GM12801 (cell line): Measurements from ENCODE around the gene SH3TC1.

Source experiments
- TF ChIP-seq, protein P1 (sequence below): IDR thresholded peaks from one replicate; pipeline ENCODE4 v1.5.1; 2011; ENCODE audit warnings: control low read depth; ENCODE audit not compliant: insufficient read length; ENCODE audit errors: extremely low read depth

The SH3TC1 gene

GRCh38 chr4:8202108-8203051 lies 3.3 kb downstream of the SH3TC1 start:
- TF ChIP-seq, protein P1, sequence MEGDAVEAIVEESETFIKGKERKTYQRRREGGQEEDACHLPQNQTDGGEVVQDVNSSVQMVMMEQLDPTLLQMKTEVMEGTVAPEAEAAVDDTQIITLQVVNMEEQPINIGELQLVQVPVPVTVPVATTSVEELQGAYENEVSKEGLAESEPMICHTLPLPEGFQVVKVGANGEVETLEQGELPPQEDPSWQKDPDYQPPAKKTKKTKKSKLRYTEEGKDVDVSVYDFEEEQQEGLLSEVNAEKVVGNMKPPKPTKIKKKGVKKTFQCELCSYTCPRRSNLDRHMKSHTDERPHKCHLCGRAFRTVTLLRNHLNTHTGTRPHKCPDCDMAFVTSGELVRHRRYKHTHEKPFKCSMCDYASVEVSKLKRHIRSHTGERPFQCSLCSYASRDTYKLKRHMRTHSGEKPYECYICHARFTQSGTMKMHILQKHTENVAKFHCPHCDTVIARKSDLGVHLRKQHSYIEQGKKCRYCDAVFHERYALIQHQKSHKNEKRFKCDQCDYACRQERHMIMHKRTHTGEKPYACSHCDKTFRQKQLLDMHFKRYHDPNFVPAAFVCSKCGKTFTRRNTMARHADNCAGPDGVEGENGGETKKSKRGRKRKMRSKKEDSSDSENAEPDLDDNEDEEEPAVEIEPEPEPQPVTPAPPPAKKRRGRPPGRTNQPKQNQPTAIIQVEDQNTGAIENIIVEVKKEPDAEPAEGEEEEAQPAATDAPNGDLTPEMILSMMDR: no peak

DNA sequence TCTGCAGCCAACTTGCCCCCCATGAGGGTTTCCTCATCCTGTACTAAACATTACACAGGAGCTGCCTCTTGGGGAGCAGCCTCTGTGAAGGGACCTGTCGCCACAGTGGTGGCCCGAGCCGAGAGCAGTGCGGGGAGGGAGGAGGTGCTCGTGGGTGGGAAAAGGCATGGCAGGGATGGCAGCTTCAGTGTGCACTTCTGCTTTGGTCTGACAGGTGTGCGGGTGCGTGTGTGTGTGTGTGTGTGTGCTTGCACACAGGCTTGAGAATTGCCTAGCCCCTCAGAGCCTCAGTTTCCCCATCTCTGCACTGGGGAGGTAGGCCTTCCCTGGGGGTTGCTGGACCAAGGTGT lies 3.9 kb downstream of the SH3TC1 start:
- TF ChIP-seq, protein P1: no peak

DNA sequence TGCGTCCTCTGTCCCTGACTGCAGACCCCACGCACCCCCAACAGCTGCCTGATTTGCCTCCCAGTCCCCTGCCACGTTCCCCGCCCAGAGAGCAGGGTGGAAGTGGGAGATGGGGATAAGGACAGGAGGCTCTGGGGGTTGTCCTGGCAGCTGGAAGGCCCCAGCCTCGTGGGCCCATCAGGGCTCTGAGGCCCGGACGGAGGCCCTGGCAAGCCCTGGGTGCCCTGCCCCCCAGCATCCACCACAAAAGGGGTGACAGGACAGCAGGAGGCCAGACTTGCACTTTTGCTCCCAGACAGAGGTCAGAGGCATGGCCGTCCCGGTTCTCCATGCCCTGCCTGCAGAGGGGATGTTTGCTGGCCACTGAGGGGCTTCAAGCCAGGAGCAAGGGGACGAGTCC lies 4.7 kb downstream of the SH3TC1 start:
- TF ChIP-seq, protein P1: no peak

DNA sequence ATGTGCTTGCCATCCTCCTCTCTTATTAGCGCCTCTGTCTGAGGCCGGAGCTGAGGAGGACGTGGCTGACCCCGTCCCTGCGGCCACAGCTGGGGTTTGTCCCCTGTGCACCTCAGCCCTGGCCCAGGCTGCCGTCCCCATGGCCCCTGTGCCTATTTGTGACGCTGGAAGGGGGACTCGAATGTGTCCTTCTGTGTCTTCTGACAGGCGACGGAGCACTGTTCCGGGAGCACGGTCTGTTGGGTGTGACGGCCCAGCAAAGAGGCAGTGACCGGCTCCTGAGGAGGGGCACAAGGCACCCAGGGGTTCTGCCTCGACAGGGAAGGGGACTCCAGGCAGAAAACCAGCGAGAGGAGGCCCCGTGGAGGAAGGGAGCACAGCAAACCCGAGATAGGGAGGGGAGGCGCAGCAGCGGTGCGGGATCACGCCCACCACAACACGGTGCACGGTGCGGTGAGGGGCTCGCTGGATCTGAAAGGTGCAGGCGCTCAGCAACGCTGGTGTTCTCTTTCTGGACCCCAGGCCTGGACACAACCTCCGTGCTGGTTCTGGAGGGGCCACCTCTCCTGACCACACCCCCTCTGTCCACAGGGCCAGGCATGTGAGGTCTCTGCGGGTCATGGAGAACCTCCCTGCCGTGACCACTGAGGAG lies 5.6 kb downstream of the SH3TC1 start:
- TF ChIP-seq, protein P1: no peak

- TF ChIP-seq, protein P1: no peak
Measured at GRCh38 chr4:8205241-8205707, 6.2 kb downstream of the SH3TC1 start.

GRCh38 chr4:8205749-8206611 lies 6.9 kb downstream of the SH3TC1 start:
- TF ChIP-seq, protein P1: no peak

DNA sequence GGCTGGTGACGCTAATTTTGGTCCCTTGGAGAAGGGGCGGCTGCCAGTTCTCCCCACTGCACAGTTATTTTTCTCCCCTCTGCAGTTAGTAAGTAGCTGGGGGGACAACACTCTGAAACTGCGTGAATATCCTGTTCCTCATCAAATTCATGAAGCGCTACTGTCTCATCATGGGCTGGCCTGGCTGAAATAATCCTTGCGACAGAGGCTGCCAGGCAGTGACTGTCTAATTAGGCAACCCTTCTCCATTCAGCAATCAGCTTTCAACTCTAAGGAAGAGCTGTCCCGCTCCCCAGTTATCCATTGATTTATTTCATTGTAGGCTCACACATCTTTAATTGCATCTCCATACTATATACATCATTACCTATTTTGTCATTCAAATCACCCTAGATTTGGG lies 8.2 kb downstream of the SH3TC1 start:
- TF ChIP-seq, protein P1: no peak
